ENCODE results near the gene TRABD2B.

- TF ChIP-seq POLR2A (IDR thresholded peaks at IDR 0.05) (no peak), CTCF (IDR thresholded peaks at IDR 0.05) (no peak)
Measured at GRCh38 chr1:47771751-47772150, 225.4 kb downstream of the TRABD2B start.
